Neural cell (in vitro differentiated cells): ENCODE measurements around the gene DND1.
"Not testable (repeated sequence)": the region's sequence is repeated elsewhere in the genome, so short reads cannot be mapped to it uniquely, and the experiment has no call there.

ENCODE experiments used
- CTCF ChIP-seq: fragments of 450-650 bp; IDR thresholded peaks from 2 replicates; pipeline ENCODE4 v1.5.1; 2014; ENCODE audit warnings: antibody characterized with exemption, mild to moderate bottlenecking, moderate library complexity; ENCODE audit not compliant: poor library complexity, severe bottlenecking
- EP300 ChIP-seq: fragments of 450-650 bp; conservative IDR thresholded peaks from 2 replicates; pipeline ENCODE4 v1.6.1; 2014; ENCODE audit warnings: antibody characterized with exemption, mild to moderate bottlenecking, moderate library complexity; ENCODE audit not compliant: poor library complexity, severe bottlenecking
- EZH2 ChIP-seq: fragments of 200-600, 300-800 bp; shearing (Covaris generic), sonication (generic); IDR thresholded peaks from 2 replicates; pipeline ENCODE4 v1.6.1; 2014; ENCODE audit warnings: antibody characterized with exemption, low read length, borderline replicate concordance, mild to moderate bottlenecking; ENCODE audit not compliant: insufficient read depth, poor library complexity, severe bottlenecking
- MXI1 ChIP-seq: fragments of 450-650 bp; conservative IDR thresholded peaks from 2 replicates; pipeline ENCODE4 v1.6.1; 2014; ENCODE audit warnings: antibody characterized with exemption, mild to moderate bottlenecking; ENCODE audit not compliant: poor library complexity, severe bottlenecking
- POLR2AphosphoS5 ChIP-seq: IDR thresholded peaks from 2 replicates; pipeline ENCODE4 v1.6.1; 2012
- RAD21 ChIP-seq: fragments of 450-650 bp; conservative IDR thresholded peaks from 2 replicates; pipeline ENCODE4 v1.6.1; 2014; ENCODE audit warnings: antibody characterized with exemption, mild to moderate bottlenecking, moderate library complexity
- TAF1 ChIP-seq: IDR thresholded peaks from 2 replicates; pipeline ENCODE4 v1.6.1; 2012; ENCODE audit warnings: low read depth

DNA sequence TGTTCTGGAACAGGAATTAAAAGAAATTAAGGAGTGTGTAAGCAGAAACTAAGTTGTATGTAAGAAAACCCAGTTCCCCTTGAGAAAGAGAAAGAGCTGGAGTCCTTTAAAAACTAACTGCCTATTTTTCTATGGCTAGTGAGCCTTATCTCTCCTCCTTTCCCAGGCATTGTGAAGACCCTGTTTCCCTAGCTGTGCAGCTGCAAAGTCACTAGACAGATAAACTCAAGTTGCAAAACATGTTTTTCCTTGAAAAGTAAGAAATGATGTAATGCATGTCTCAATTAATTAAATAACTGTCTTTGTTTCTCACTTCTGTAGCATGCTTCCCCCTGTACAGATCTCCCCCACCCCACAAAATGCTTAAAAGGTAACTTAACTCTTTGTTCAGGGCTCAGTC, 50.3 kb downstream of the DND1 start:
- not testable (repeated sequence) for TF ChIP-seq CTCF, RAD21, MXI1, EZH2, TAF1, POLR2AphosphoS5, EP300
